ENCODE results near the gene DCTN2.

Gene DCTN2

GRCh38 chr12:57569858-57570257, 22.9 kb upstream of the DCTN2 start:
- DNase-seq, result no peak
- TF ChIP-seq GATA1 (IDR thresholded peaks at IDR 0.05; ENCODE audit: low read depth, low read length) (no peak), POLR2A (IDR thresholded peaks at IDR 0.05; ENCODE audit: low read length) (no peak)

- TF ChIP-seq GATA1 (IDR thresholded peaks at IDR 0.05; ENCODE audit: low read depth, low read length) (no peak), POLR2A (IDR thresholded peaks at IDR 0.05; ENCODE audit: low read length) (no peak)
- no peak for DNase-seq
Measured at GRCh38 chr12:57568838-57569237, 21.8 kb upstream of the DCTN2 start.

- no peak for DNase-seq
- TF ChIP-seq GATA1 (IDR thresholded peaks at IDR 0.05; ENCODE audit: low read depth, low read length), result no peak
- TF ChIP-seq POLR2A (IDR thresholded peaks at IDR 0.05; ENCODE audit: low read length), result no peak
Measured at GRCh38 chr12:57564178-57564740, 17.3 kb upstream of the DCTN2 start.

- no peak for DNase-seq
- TF ChIP-seq POLR2A (IDR thresholded peaks at IDR 0.05; ENCODE audit: low read length) (no peak), GATA1 (IDR thresholded peaks at IDR 0.05; ENCODE audit: low read depth, low read length) (no peak)
Measured at GRCh38 chr12:57563358-57563757, 16.4 kb upstream of the DCTN2 start.

GRCh38 chr12:57561117-57561516, 14.1 kb upstream of the DCTN2 start:
- peak in 1 of 2 experiments; percentile 32 for DNase-seq

GRCh38 chr12:57560516-57560915, 13.5 kb upstream of the DCTN2 start:
- no peak for TF ChIP-seq POLR2A (IDR thresholded peaks at IDR 0.05; ENCODE audit: low read length)
- no peak for TF ChIP-seq GATA1 (IDR thresholded peaks at IDR 0.05; ENCODE audit: low read depth, low read length)
- DNase-seq, result no peak

- DNase-seq, result no peak
- TF ChIP-seq GATA1 (IDR thresholded peaks at IDR 0.05; ENCODE audit: low read depth, low read length) (no peak), POLR2A (IDR thresholded peaks at IDR 0.05; ENCODE audit: low read length) (no peak)
Measured at GRCh38 chr12:57558864-57559263, 11.9 kb upstream of the DCTN2 start.

GRCh38 chr12:57554897-57555296, 7.9 kb upstream of the DCTN2 start:
- DNase-seq, result no peak
- TF ChIP-seq GATA1 (IDR thresholded peaks at IDR 0.05; ENCODE audit: low read depth, low read length) (no peak), POLR2A (IDR thresholded peaks at IDR 0.05; ENCODE audit: low read length) (no peak)

- DNase-seq, result no peak
- no peak for TF ChIP-seq GATA1 (IDR thresholded peaks at IDR 0.05; ENCODE audit: low read depth, low read length)
- TF ChIP-seq POLR2A (IDR thresholded peaks at IDR 0.05; ENCODE audit: low read length), result no peak
Measured at GRCh38 chr12:57554453-57554852, 7.5 kb upstream of the DCTN2 start.

- DNase-seq, result no peak
- TF ChIP-seq POLR2A (IDR thresholded peaks at IDR 0.05; ENCODE audit: low read length) (no peak), GATA1 (IDR thresholded peaks at IDR 0.05; ENCODE audit: low read depth, low read length) (no peak)
Measured at GRCh38 chr12:57553343-57554202, 6.6 kb upstream of the DCTN2 start.

- peak; percentile 57 to 62 for DNase-seq
- TF ChIP-seq POLR2A (IDR thresholded peaks at IDR 0.05; ENCODE audit: low read length) (no peak), GATA1 (IDR thresholded peaks at IDR 0.05; ENCODE audit: low read depth, low read length) (no peak)
Measured at GRCh38 chr12:57552835-57553313, 5.9 kb upstream of the DCTN2 start.

- peak; percentile 83 to 93 for DNase-seq
- no peak for TF ChIP-seq POLR2A (IDR thresholded peaks at IDR 0.05; ENCODE audit: low read length)
- TF ChIP-seq GATA1 (IDR thresholded peaks at IDR 0.05; ENCODE audit: low read depth, low read length), result peak; percentile 53
Measured at GRCh38 chr12:57552306-57552651, 5.3 kb upstream of the DCTN2 start.

- peak; percentile 66 to 68 for DNase-seq
- TF ChIP-seq GATA1 (IDR thresholded peaks at IDR 0.05; ENCODE audit: low read depth, low read length) (no peak), POLR2A (IDR thresholded peaks at IDR 0.05; ENCODE audit: low read length) (no peak)
Measured at GRCh38 chr12:57551637-57552305, 4.8 kb upstream of the DCTN2 start.

Measured in erythroblast (primary cell).